ENCODE data around the gene ZNF318.
"Not testable (repeated sequence)": the region's sequence is repeated elsewhere in the genome, so short reads cannot be mapped to it uniquely, and the experiment has no call there.

ZNF318 gene

GRCh38 chr6:43383021-43383667 lies 13.7 kb upstream of the ZNF318 start:
- Histone ChIP-seq H3K4me3 (ENCODE audit: low read length in 2 of 2) (no peak overlapping the region), H3K4me1 (ENCODE audit: control insufficient read depth, insufficient read depth, low read length) (no peaks in the 10 kb centered on the region), H3K27me3 (ENCODE audit: control insufficient read depth in 1 of 2, insufficient read depth in 2 of 2, low read length in 2 of 2) (no peaks in the 10 kb centered on the region), H3K27ac (ENCODE audit: low read length) (no peak overlapping the region), H3K9ac (ENCODE audit: low read length in 2 of 2) (no peak overlapping the region), H3K36me3 (ENCODE audit: control insufficient read depth in 2 of 2, insufficient read depth in 2 of 2, low read length in 2 of 2) (no peaks in the 10 kb centered on the region), H3K9me3 (ENCODE audit: control insufficient read depth in 2 of 2, low read length in 2 of 2) (no peaks in the 10 kb centered on the region)

GRCh38 chr6:43380858-43381257 lies 11.4 kb upstream of the ZNF318 start:
- not testable (repeated sequence) for H3K36me3 ChIP-seq (ENCODE audit: control insufficient read depth in 2 of 2, insufficient read depth in 2 of 2, low read length in 2 of 2); H3K27me3 ChIP-seq (ENCODE audit: control insufficient read depth in 1 of 2, insufficient read depth in 2 of 2, low read length in 2 of 2); H3K4me3 ChIP-seq (ENCODE audit: low read length in 2 of 2); H3K4me1 ChIP-seq (ENCODE audit: control insufficient read depth, insufficient read depth, low read length); H3K9me3 ChIP-seq (ENCODE audit: control insufficient read depth in 2 of 2, low read length in 2 of 2); H3K27ac ChIP-seq (ENCODE audit: low read length); H3K9ac ChIP-seq (ENCODE audit: low read length in 2 of 2)

- Histone ChIP-seq H3K27me3 (ENCODE audit: control insufficient read depth in 1 of 2, insufficient read depth in 2 of 2, low read length in 2 of 2) (peaks cover 0 to 2% of the 10 kb centered on the region in 2 donors), H3K9ac (ENCODE audit: low read length in 2 of 2) (no peak overlapping the region), H3K4me3 (ENCODE audit: low read length in 2 of 2) (no peak overlapping the region), H3K36me3 (ENCODE audit: control insufficient read depth in 2 of 2, insufficient read depth in 2 of 2, low read length in 2 of 2) (no peaks in the 10 kb centered on the region), H3K27ac (ENCODE audit: low read length) (no peak overlapping the region), H3K4me1 (ENCODE audit: control insufficient read depth, insufficient read depth, low read length) (no peaks in the 10 kb centered on the region), H3K9me3 (ENCODE audit: control insufficient read depth in 2 of 2, low read length in 2 of 2) (no peaks in the 10 kb centered on the region)
Observed at GRCh38 chr6:43378631-43379030, 9.2 kb upstream of the ZNF318 start.

GRCh38 chr6:43377710-43378229 lies 8.3 kb upstream of the ZNF318 start:
- no peaks in the 10 kb centered on the region for H3K9me3 ChIP-seq (ENCODE audit: control insufficient read depth in 2 of 2, low read length in 2 of 2)
- H3K4me1 ChIP-seq (ENCODE audit: control insufficient read depth, insufficient read depth, low read length) = no peaks in the 10 kb centered on the region
- no peaks in the 10 kb centered on the region for H3K36me3 ChIP-seq (ENCODE audit: control insufficient read depth in 2 of 2, insufficient read depth in 2 of 2, low read length in 2 of 2)

GRCh38 chr6:43376551-43376981 lies 7.1 kb upstream of the ZNF318 start:
- peaks cover 0 to 2% of the 10 kb centered on the region in 2 donors for H3K27me3 ChIP-seq (ENCODE audit: control insufficient read depth in 1 of 2, insufficient read depth in 2 of 2, low read length in 2 of 2)
- H3K27ac ChIP-seq (ENCODE audit: low read length) = no peak overlapping the region
- H3K9me3 ChIP-seq (ENCODE audit: control insufficient read depth in 2 of 2, low read length in 2 of 2) = no peaks in the 10 kb centered on the region
- H3K4me1 ChIP-seq (ENCODE audit: control insufficient read depth, insufficient read depth, low read length) = no peaks in the 10 kb centered on the region
- H3K4me3 ChIP-seq (ENCODE audit: low read length in 2 of 2) = no peak overlapping the region
- H3K9ac ChIP-seq (ENCODE audit: low read length in 2 of 2) = no peak overlapping the region
- H3K36me3 ChIP-seq (ENCODE audit: control insufficient read depth in 2 of 2, insufficient read depth in 2 of 2, low read length in 2 of 2) = no peaks in the 10 kb centered on the region

More at GRCh38 chr6:43377710-43378229, 8.3 kb upstream of the ZNF318 start:
- Histone ChIP-seq H3K27me3 (ENCODE audit: control insufficient read depth in 1 of 2, insufficient read depth in 2 of 2, low read length in 2 of 2) (peaks cover 0 to 2% of the 10 kb centered on the region in 2 donors), H3K4me3 (ENCODE audit: low read length in 2 of 2) (no peak overlapping the region), H3K27ac (ENCODE audit: low read length) (no peak overlapping the region), H3K9ac (ENCODE audit: low read length in 2 of 2) (no peak overlapping the region)

- Histone ChIP-seq H3K4me3 (ENCODE audit: low read length in 2 of 2) (no peak overlapping the region), H3K36me3 (ENCODE audit: control insufficient read depth in 2 of 2, insufficient read depth in 2 of 2, low read length in 2 of 2) (no peaks in the 10 kb centered on the region), H3K27me3 (ENCODE audit: control insufficient read depth in 1 of 2, insufficient read depth in 2 of 2, low read length in 2 of 2) (peaks cover 0 to 2% of the 10 kb centered on the region in 2 donors), H3K4me1 (ENCODE audit: control insufficient read depth, insufficient read depth, low read length) (no peaks in the 10 kb centered on the region), H3K9me3 (ENCODE audit: control insufficient read depth in 2 of 2, low read length in 2 of 2) (no peaks in the 10 kb centered on the region), H3K27ac (ENCODE audit: low read length) (no peak overlapping the region), H3K9ac (ENCODE audit: low read length in 2 of 2) (no peak overlapping the region)
Observed at GRCh38 chr6:43375693-43376092, 6.2 kb upstream of the ZNF318 start.

- Histone ChIP-seq H3K9ac (ENCODE audit: low read length in 2 of 2) (no peak overlapping the region), H3K27me3 (ENCODE audit: control insufficient read depth in 1 of 2, insufficient read depth in 2 of 2, low read length in 2 of 2) (peaks cover 0 to 2% of the 10 kb centered on the region in 2 donors), H3K9me3 (ENCODE audit: control insufficient read depth in 2 of 2, low read length in 2 of 2) (no peaks in the 10 kb centered on the region), H3K27ac (ENCODE audit: low read length) (no peak overlapping the region), H3K36me3 (ENCODE audit: control insufficient read depth in 2 of 2, insufficient read depth in 2 of 2, low read length in 2 of 2) (no peaks in the 10 kb centered on the region), H3K4me1 (ENCODE audit: control insufficient read depth, insufficient read depth, low read length) (peaks cover 7% of the 10 kb centered on the region), H3K4me3 (ENCODE audit: low read length in 2 of 2) (no peak overlapping the region)
Observed at GRCh38 chr6:43373252-43373875, 3.9 kb upstream of the ZNF318 start.

- H3K9me3 ChIP-seq (ENCODE audit: control insufficient read depth in 2 of 2, low read length in 2 of 2); H3K36me3 ChIP-seq (ENCODE audit: control insufficient read depth in 2 of 2, insufficient read depth in 2 of 2, low read length in 2 of 2); H3K27me3 ChIP-seq (ENCODE audit: control insufficient read depth in 1 of 2, insufficient read depth in 2 of 2, low read length in 2 of 2): not testable (repeated sequence)
- peaks cover 18% of the 10 kb centered on the region for H3K4me1 ChIP-seq (ENCODE audit: control insufficient read depth, insufficient read depth, low read length)
- H3K4me3 ChIP-seq (ENCODE audit: low read length in 2 of 2) = peak overlapping the region; percentile 76 to 83
- H3K27ac ChIP-seq (ENCODE audit: low read length) = peak overlapping the region; percentile 76
- H3K9ac ChIP-seq (ENCODE audit: low read length in 2 of 2) = peak overlapping the region; percentile 86 to 92
Observed at GRCh38 chr6:43370003-43370580, 645 bp upstream of the ZNF318 start.

- peak overlapping the region; percentile 76 to 82 for H3K9ac ChIP-seq (ENCODE audit: low read length in 2 of 2)
- H3K4me3 ChIP-seq (ENCODE audit: low read length in 2 of 2) = peak overlapping the region; percentile 83 to 90
- no peaks in the 10 kb centered on the region for H3K9me3 ChIP-seq (ENCODE audit: control insufficient read depth in 2 of 2, low read length in 2 of 2)
- peaks cover 9 to 15% of the 10 kb centered on the region in 2 donors for H3K36me3 ChIP-seq (ENCODE audit: control insufficient read depth in 2 of 2, insufficient read depth in 2 of 2, low read length in 2 of 2)
- peaks cover 18% of the 10 kb centered on the region for H3K4me1 ChIP-seq (ENCODE audit: control insufficient read depth, insufficient read depth, low read length)
- H3K27me3 ChIP-seq (ENCODE audit: control insufficient read depth in 1 of 2, insufficient read depth in 2 of 2, low read length in 2 of 2) = no peaks in the 10 kb centered on the region
- no peak overlapping the region for H3K27ac ChIP-seq (ENCODE audit: low read length)
Observed at GRCh38 chr6:43368259-43369160, 937 bp downstream of the ZNF318 start.

GRCh38 chr6:43367245-43367984 lies 2.0 kb downstream of the ZNF318 start:
- Histone ChIP-seq H3K27ac (ENCODE audit: low read length) (no peak overlapping the region), H3K4me1 (ENCODE audit: control insufficient read depth, insufficient read depth, low read length) (peaks cover 18% of the 10 kb centered on the region), H3K9me3 (ENCODE audit: control insufficient read depth in 2 of 2, low read length in 2 of 2) (no peaks in the 10 kb centered on the region), H3K36me3 (ENCODE audit: control insufficient read depth in 2 of 2, insufficient read depth in 2 of 2, low read length in 2 of 2) (peaks cover 12 to 19% of the 10 kb centered on the region in 2 donors), H3K4me3 (ENCODE audit: low read length in 2 of 2) (peak overlapping the region in 1 of 2 donors; percentile 35), H3K9ac (ENCODE audit: low read length in 2 of 2) (peak overlapping the region in 1 of 2 donors; percentile 21), H3K27me3 (ENCODE audit: control insufficient read depth in 1 of 2, insufficient read depth in 2 of 2, low read length in 2 of 2) (no peaks in the 10 kb centered on the region)

Data from stomach smooth muscle (tissue), 2 donors.